Measurements from ENCODE around the gene DHH. TPM values are rescaled to one million over a fixed set of nuclear protein-coding genes. Genes with fewer than 3 reads are reported as not detected.

Gene DHH
- total RNA-seq, 2 experiments from 2014 or later: 0.08 to 0.20 TPM

Other genes with a start within 250 kb of the DHH start
- gene DDX23, start 242.6 kb downstream of the DHH start, total RNA-seq: 100 to 1,000 TPM; 117 to 127 TPM
- gene RND1, start 228.9 kb downstream of the DHH start, total RNA-seq: 1 to 10 TPM; 2.6 to 3.0 TPM
- gene FKBP11, start 169.3 kb downstream of the DHH start, total RNA-seq: 10 to 100 TPM; 73.4 to 78.7 TPM
- gene ARF3, start 137.3 kb downstream of the DHH start, total RNA-seq: 100 to 1,000 TPM; 114 to 122 TPM
- gene WNT10B, start 123.1 kb downstream of the DHH start, total RNA-seq: 1 to 10 TPM; 4.1 to 4.2 TPM
- under 1 TPM; 0.33 to 0.73 TPM for gene WNT1, start 116.5 kb downstream of the DHH start, total RNA-seq
- gene DDN, start 95.4 kb downstream of the DHH start, total RNA-seq: under 1 TPM; 0.23 TPM
- gene PRKAG1, start 76.0 kb downstream of the DHH start, total RNA-seq: 10 to 100 TPM; 65.9 to 70.2 TPM
- gene KMT2D, start 34.0 kb downstream of the DHH start, total RNA-seq: 10 to 100 TPM; 82.3 to 87.8 TPM
- 10 to 100 TPM; 14.8 to 15.8 TPM for gene RHEBL1, start 24.8 kb downstream of the DHH start, total RNA-seq
- gene LMBR1L, start 16.0 kb upstream of the DHH start, total RNA-seq: 10 to 100 TPM; 82.8 to 85.3 TPM
- gene TUBA1B, start 36.6 kb upstream of the DHH start, total RNA-seq: 1,000 to 10,000 TPM; 1,691 to 1,705 TPM
- gene TUBA1A, start 94.3 kb upstream of the DHH start, total RNA-seq: 100 to 1,000 TPM; 106 to 109 TPM
- 100 to 1,000 TPM; 250 to 262 TPM for gene TUBA1C, start 170.3 kb upstream of the DHH start, total RNA-seq
- gene PRPH, start 200.3 kb upstream of the DHH start, total RNA-seq: under 1 TPM in 1 of 2 experiments, not detected in 1; 0.38 TPM
- 10 to 100 TPM; 75.1 to 79.5 TPM for gene TROAP, start 228.5 kb upstream of the DHH start, total RNA-seq
- gene C1QL4, start 242.4 kb upstream of the DHH start, total RNA-seq: not detected

Measured in activated CD4-positive, alpha-beta memory T cell treated with anti-CD3 and anti-CD28 coated beads, Interleukin-2, amount 10 ng/mL, durations not matched to agents 7 days and 5 days (primary cell).